AG10803 (cell line): ENCODE data around the gene KITLG.

Experiments used
- DNase-seq: peaks from one replicate; pipeline ENCODE4 v3.0.0; 2010; ENCODE audit warnings: low read depth
- H3K4me3 ChIP-seq: 2 replicates; pipeline ENCODE4 v1.5.1; 2011; ENCODE audit warnings: mild to moderate bottlenecking, low read length, control low read depth
- TF ChIP-seq, protein P1 (sequence below): conservative IDR thresholded peaks from 2 replicates; pipeline ENCODE4 v1.5.1; 2011; ENCODE audit warnings: mild to moderate bottlenecking, low read length, control low read depth, inconsistent platforms

KITLG gene

DNA sequence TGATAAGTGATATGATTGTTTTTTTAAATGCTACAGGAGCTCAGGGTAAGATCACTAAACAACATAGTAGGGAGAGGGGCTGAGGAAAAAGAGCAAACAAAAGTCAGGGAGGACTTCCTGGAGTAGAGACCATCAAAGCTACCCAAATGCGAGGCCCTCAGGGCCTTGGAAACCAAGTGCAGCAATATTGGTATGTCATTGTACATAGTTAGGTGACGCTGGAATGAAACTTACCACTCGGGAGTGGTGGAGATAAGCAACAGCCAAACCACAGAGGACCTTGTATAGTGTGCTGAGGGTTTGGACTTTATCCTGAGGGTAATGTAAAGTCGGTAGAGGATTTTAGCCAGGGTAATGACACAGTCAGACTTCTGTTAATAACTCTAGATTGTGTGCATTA lies 13.8 kb downstream of the KITLG start:
- no peak overlapping the region for H3K4me3 ChIP-seq
- TF ChIP-seq, protein P1, sequence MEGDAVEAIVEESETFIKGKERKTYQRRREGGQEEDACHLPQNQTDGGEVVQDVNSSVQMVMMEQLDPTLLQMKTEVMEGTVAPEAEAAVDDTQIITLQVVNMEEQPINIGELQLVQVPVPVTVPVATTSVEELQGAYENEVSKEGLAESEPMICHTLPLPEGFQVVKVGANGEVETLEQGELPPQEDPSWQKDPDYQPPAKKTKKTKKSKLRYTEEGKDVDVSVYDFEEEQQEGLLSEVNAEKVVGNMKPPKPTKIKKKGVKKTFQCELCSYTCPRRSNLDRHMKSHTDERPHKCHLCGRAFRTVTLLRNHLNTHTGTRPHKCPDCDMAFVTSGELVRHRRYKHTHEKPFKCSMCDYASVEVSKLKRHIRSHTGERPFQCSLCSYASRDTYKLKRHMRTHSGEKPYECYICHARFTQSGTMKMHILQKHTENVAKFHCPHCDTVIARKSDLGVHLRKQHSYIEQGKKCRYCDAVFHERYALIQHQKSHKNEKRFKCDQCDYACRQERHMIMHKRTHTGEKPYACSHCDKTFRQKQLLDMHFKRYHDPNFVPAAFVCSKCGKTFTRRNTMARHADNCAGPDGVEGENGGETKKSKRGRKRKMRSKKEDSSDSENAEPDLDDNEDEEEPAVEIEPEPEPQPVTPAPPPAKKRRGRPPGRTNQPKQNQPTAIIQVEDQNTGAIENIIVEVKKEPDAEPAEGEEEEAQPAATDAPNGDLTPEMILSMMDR, result no peak
- no peak for DNase-seq

DNA sequence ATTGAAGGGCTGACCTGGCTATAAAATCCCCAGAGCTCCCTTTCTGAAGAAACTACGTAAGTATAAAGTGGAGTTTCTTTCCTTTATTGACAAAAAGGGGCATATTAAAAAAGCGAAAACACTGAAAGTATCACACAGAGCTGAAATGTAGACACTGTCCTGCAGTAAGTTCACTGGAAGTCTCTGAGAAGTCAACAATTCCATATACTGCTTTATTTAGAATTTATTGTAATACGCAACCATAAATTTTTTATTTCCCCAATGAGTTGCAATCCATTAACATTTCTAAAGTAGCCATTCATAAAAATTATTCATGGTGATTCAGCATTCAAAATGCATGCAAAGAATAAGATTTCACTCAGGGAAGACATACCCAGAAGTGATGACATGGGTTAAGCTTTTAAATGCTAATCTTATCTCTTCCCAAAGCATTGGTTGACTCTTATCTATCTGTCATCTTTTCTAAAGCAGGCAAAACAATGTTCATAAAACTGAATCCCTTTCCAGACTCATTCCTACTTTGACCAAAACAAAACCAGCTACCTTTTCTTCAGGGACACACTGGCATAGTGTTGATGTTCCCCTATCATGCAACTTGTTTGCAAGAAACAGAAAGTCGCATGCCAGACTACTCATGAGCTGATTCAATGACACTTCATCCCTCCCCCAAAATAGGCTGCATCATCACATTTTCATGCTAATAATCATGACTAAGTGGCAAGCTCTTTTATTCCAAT lies 17.3 kb downstream of the KITLG start:
- no peak overlapping the region for H3K4me3 ChIP-seq
- TF ChIP-seq, protein P1, result no peak
- peak; percentile 60 for DNase-seq

DNA sequence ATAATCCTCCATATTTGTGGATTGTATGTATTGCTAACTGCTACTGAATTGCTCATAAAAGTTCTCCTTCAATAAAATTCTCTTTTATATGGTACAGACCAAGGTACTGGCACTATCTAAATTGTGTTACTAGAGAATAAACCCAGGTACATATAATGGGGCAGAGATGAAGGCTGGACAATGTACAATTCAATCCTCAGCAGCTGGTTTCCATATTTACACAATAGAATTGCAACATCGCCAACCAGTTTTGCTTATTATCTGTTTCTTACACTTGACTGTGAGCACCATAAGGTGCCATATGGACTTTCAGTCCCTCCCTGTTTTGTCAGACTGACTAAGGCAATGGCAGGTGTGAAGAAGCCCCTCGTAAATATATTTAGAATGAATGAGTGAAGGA lies 18.1 kb downstream of the KITLG start:
- DNase-seq, result no peak
- TF ChIP-seq, protein P1, result no peak
- H3K4me3 ChIP-seq, result no peak overlapping the region

DNA sequence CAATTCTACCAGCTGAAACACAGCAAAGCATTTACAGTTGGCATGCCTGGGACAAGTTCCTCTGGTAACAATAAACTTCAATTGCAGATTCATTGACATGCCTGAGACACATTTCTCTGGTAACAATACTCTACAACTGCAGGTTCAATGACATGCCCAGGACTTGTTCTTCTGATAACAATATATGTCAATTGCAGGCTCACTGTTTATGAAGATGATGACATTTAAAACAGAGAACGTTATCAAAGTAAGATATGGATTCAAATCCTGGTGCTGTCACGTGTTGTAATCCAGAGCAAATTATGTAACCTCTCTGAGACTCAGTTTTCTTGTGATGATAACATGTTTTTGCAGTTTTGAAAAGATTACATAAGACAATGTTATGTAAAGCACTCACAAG lies 20.5 kb downstream of the KITLG start:
- H3K4me3 ChIP-seq, result no peak overlapping the region
- peak; percentile 33 for DNase-seq
- TF ChIP-seq, protein P1, result no peak

DNA sequence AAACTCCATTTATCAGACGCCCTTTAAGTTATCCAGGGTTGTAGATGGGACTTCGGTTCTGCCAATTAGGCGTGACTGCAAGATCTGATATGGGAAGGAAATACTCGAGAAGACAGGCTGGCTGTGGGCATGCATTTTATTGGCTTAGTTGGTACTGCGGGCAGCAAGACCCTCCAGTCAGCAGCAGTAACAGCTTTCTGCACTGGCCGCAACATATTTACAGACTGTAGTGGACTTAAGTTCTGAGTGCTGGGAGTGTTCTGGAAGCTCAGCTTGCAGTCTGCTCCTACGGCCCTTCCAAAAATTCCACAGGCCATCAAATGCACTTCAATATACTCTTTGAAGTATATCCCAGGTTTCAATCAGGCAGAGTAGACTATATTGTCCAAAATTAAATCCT lies 21.1 kb downstream of the KITLG start:
- DNase-seq, result no peak
- TF ChIP-seq, protein P1, result no peak
- no peak overlapping the region for H3K4me3 ChIP-seq

DNA sequence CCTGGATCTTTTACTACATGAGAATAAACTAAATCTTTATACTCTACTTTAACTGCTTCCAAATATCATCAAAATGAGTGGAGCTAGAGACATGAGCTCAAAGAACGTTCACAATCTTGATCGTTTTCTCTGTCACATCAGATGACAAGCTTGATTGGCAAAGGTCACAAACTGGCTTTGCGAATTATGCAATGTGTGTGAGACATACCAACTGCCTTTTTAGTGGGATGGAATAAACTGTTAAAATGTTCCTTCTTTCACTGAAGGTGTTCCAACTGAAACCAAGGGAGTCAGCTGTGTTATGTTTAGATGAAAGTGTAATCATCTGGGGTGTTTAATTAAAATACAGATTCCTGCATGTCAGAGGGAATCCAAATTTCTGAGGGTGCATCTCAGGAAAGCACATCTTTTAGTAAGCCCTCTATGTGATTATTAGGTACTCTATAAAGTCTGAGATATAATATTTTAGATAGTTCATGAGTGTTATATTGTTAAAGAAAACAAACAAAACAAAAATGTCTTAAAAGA lies 21.9 kb downstream of the KITLG start:
- TF ChIP-seq, protein P1, result no peak
- no peak for DNase-seq
- H3K4me3 ChIP-seq, result no peak overlapping the region

DNA sequence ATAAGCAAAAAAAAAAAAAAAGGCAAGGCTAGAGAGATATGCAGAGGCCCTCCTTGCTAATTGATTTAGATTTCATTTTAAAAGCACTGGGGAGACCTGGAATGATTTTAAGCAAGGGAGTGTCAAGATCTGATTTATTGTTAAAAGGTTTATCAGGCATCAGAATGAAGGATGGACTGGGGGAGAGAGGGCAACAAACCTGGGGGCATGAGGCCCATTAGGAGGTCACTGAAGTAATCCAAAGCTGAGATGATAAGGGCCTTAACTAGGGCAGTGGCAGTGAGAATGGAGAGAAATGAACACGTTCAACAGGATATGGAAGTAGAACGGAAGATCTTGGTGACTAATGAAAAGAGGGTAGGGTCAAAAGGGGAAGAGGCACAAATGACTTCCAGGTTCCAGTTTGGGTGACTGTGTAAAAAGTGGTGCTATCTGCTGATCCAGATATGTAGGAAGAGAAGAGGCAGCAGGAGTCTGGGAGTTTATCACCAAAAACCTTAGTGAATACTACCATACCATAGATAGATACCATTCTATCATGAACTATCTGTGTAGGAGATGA lies 24.0 kb downstream of the KITLG start:
- no peak overlapping the region for H3K4me3 ChIP-seq
- no peak for DNase-seq
- TF ChIP-seq, protein P1, result no peak
